HepG2 (cell line): ENCODE results near the gene TMEM190. TPM values are rescaled to one million over a fixed set of nuclear protein-coding genes. Genes with fewer than 3 reads are reported as not detected.

Experiments
- ATF1 ChIP-seq: IDR thresholded peaks from 2 replicates; pipeline ENCODE4 v1.6.1; 2016; ENCODE audit warnings: mild to moderate bottlenecking, control low read depth
- CBFB ChIP-seq: sonication (generic); formaldehyde crosslinking; IDR thresholded peaks from 2 replicates; pipeline ENCODE4 v1.4.0; 2020; ENCODE audit warnings: missing genetic modification reagents
- CENPX ChIP-seq: sonication (generic); formaldehyde crosslinking; IDR thresholded peaks from 2 replicates; pipeline ENCODE4 v1.9.0; 2021; ENCODE audit warnings: mild to moderate bottlenecking, missing genetic modification reagents, moderate library complexity
- KDM3A ChIP-seq: IDR thresholded peaks from 2 replicates; pipeline ENCODE4 v1.6.1; 2018; ENCODE audit warnings: low read depth, missing compliant biosample characterization
- KMT2B ChIP-seq: IDR thresholded peaks from 2 replicates; pipeline ENCODE4 v1.6.1; 2016; ENCODE audit warnings: missing genetic modification reagents, missing compliant biosample characterization
- MAFG ChIP-seq: sonication (generic); formaldehyde crosslinking; IDR thresholded peaks from 2 replicates; pipeline ENCODE4 v1.5.1; 2020; ENCODE audit warnings: mild to moderate bottlenecking, missing genetic modification reagents
- MEF2D ChIP-seq: sonication (generic); formaldehyde crosslinking; IDR thresholded peaks from 2 replicates; pipeline ENCODE4 v1.5.1; 2020; ENCODE audit warnings: mild to moderate bottlenecking, missing genetic modification reagents
- MIER3 ChIP-seq: IDR thresholded peaks from 2 replicates; pipeline ENCODE4 v1.6.1; 2016; ENCODE audit warnings: missing compliant biosample characterization, borderline replicate concordance
- MYC ChIP-seq: sonication (generic); formaldehyde crosslinking; IDR thresholded peaks from 2 replicates; pipeline ENCODE4 v1.9.0; 2021; ENCODE audit warnings: missing genetic modification reagents, borderline replicate concordance
- PAF1 ChIP-seq: IDR thresholded peaks from 2 replicates; pipeline ENCODE4 v1.6.1; 2016; ENCODE audit warnings: missing genetic modification reagents, missing compliant biosample characterization
- PITX1 ChIP-seq: sonication (generic); formaldehyde crosslinking; IDR thresholded peaks from 2 replicates; pipeline ENCODE4 v1.5.1; 2020; ENCODE audit warnings: mild to moderate bottlenecking, missing genetic modification reagents
- SALL1 ChIP-seq: sonication (generic); formaldehyde crosslinking; IDR thresholded peaks from 2 replicates; pipeline ENCODE4 v1.8.0; 2022; ENCODE audit warnings: mild to moderate bottlenecking, missing genetic modification reagents
- SIN3B ChIP-seq: fragments of 150-350 bp; IDR thresholded peaks from 2 replicates; pipeline ENCODE4 v1.6.1; 2014; ENCODE audit warnings: low read length
- SPEN ChIP-seq: sonication (generic); formaldehyde crosslinking; IDR thresholded peaks from 2 replicates; pipeline ENCODE4 v1.5.1; 2020; ENCODE audit warnings: low read depth, mild to moderate bottlenecking, missing genetic modification reagents
- YEATS4 ChIP-seq: sonication (generic); formaldehyde crosslinking; IDR thresholded peaks from 2 replicates; pipeline ENCODE4 v1.4.0; 2020; ENCODE audit warnings: missing genetic modification reagents, borderline replicate concordance
- ZFP36L1 ChIP-seq: sonication (generic); formaldehyde crosslinking; IDR thresholded peaks from 2 replicates; pipeline ENCODE4 v1.8.0; 2022; ENCODE audit warnings: mild to moderate bottlenecking, missing genetic modification reagents, moderate library complexity
- ZFP62 ChIP-seq: sonication (generic); formaldehyde crosslinking; IDR thresholded peaks from 2 replicates; pipeline ENCODE4 v1.4.0; 2020; ENCODE audit warnings: missing genetic modification reagents
- ZNF616 ChIP-seq: sonication (generic); formaldehyde crosslinking; IDR thresholded peaks from 2 replicates; pipeline ENCODE4 v1.5.0; 2020; ENCODE audit warnings: low read depth, mild to moderate bottlenecking, missing genetic modification reagents
- polyA plus RNA-seq, 8 experiments: library from polyadenylated mRNA; depleted of rRNA in 3 of 8; stranded (reverse) in 7 of 8; unstranded in 1 of 8; fragments of >200 nt; fragmentation: Illumina TruSeq in 4 of 8; extraction: Trizol in 4 of 8; gene quantifications; 2 replicates each; pipeline versions ENCODE4 v1.2.1 to v1.2.3, GENCODE V29; 2011 to 2016; ENCODE audit warnings: low read depth in 4 of 8, missing spikeins in 1 of 8, mixed read lengths in 1 of 8; ENCODE audit not compliant: insufficient read depth in 1 of 8
- total RNA-seq, 5 experiments: library from RNA; depleted of rRNA; stranded (reverse); fragments of >200 nt; fragmentation: Illumina TruSeq; extraction: Trizol; gene quantifications; 2 replicates each; pipeline ENCODE4 v1.2.3, GENCODE V29; 2016; ENCODE audit warnings: low read depth in 1 of 5
- TF ChIP-seq, protein P1 (sequence below): IDR thresholded peaks from 2 replicates; pipeline ENCODE4 v1.6.1; 2016; ENCODE audit warnings: low read depth, borderline replicate concordance
- TF ChIP-seq, protein P2 (sequence below): sonication (generic); formaldehyde crosslinking; IDR thresholded peaks from 2 replicates; pipeline ENCODE4 v1.4.0; 2020; ENCODE audit warnings: mild to moderate bottlenecking, missing genetic modification reagents
- TF ChIP-seq, protein P3 (sequence below): sonication (generic); formaldehyde crosslinking; IDR thresholded peaks from 2 replicates; pipeline ENCODE4 v1.8.0; 2022; ENCODE audit warnings: mild to moderate bottlenecking, missing genetic modification reagents, moderate library complexity

Gene TMEM190
- total and polyA plus RNA-seq, 2 of the 13 experiments (the other 11 are each of a cell fraction or from before 2014, with no cell fraction given), result 0.35 to 0.83 TPM

DNA sequence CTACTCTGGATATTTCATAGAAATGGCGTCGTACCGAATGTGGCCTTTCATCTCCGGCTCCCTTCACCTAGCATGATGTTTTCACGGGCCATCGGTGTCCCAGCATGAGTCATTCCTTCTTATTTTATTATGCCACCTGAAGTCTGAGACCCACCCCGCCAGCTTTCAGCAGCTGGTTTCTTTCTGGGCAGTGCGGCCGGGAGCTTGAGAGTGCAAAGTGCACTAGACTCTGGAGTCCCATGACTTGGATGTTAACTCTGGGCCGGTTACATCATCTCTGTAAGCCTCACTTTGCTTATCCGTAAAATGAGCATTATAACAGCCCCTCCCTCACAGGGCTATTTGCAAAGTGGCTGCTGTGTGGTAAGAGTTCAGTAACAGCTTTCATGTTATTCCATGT lies 42.8 kb upstream of the TMEM190 start (continued):
- TF ChIP-seq ZFP62 (no peak), PITX1 (CRISPR knock-in tag) (peak; percentile 73), CBFB (CRISPR knock-in tag) (no peak), SALL1 (peak; percentile 77), MIER3 (peak; percentile 77; the same call in 1 of the 2 replicates), ZFP36L1 (CRISPR knock-in tag) (no peak), SIN3B (no peak), MYC (CRISPR knock-in tag) (peak; percentile 45; the same call in 1 of the 2 replicates), SPEN (CRISPR knock-in tag) (peak; percentile 62), YEATS4 (CRISPR knock-in tag) (peak; percentile 86; the same call in 1 of the 2 replicates), MEF2D (CRISPR knock-in tag) (peak; percentile 53; the same call in 1 of the 2 replicates), KMT2B (CRISPR knock-in tag) (no peak), CENPX (CRISPR knock-in tag) (no peak), KDM3A (no peak), ZNF616 (no peak), ATF1 (CRISPR knock-in tag) (no peak), PAF1 (CRISPR knock-in tag) (no peak), MAFG (CRISPR knock-in tag) (no peak)
- TF ChIP-seq, protein P1, sequence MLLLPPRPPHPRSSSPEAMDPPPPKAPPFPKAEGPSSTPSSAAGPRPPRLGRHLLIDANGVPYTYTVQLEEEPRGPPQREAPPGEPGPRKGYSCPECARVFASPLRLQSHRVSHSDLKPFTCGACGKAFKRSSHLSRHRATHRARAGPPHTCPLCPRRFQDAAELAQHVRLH (CRISPR knock-in tag), result peak; percentile 49; the same call in 1 of the 2 replicates
- TF ChIP-seq, protein P2, sequence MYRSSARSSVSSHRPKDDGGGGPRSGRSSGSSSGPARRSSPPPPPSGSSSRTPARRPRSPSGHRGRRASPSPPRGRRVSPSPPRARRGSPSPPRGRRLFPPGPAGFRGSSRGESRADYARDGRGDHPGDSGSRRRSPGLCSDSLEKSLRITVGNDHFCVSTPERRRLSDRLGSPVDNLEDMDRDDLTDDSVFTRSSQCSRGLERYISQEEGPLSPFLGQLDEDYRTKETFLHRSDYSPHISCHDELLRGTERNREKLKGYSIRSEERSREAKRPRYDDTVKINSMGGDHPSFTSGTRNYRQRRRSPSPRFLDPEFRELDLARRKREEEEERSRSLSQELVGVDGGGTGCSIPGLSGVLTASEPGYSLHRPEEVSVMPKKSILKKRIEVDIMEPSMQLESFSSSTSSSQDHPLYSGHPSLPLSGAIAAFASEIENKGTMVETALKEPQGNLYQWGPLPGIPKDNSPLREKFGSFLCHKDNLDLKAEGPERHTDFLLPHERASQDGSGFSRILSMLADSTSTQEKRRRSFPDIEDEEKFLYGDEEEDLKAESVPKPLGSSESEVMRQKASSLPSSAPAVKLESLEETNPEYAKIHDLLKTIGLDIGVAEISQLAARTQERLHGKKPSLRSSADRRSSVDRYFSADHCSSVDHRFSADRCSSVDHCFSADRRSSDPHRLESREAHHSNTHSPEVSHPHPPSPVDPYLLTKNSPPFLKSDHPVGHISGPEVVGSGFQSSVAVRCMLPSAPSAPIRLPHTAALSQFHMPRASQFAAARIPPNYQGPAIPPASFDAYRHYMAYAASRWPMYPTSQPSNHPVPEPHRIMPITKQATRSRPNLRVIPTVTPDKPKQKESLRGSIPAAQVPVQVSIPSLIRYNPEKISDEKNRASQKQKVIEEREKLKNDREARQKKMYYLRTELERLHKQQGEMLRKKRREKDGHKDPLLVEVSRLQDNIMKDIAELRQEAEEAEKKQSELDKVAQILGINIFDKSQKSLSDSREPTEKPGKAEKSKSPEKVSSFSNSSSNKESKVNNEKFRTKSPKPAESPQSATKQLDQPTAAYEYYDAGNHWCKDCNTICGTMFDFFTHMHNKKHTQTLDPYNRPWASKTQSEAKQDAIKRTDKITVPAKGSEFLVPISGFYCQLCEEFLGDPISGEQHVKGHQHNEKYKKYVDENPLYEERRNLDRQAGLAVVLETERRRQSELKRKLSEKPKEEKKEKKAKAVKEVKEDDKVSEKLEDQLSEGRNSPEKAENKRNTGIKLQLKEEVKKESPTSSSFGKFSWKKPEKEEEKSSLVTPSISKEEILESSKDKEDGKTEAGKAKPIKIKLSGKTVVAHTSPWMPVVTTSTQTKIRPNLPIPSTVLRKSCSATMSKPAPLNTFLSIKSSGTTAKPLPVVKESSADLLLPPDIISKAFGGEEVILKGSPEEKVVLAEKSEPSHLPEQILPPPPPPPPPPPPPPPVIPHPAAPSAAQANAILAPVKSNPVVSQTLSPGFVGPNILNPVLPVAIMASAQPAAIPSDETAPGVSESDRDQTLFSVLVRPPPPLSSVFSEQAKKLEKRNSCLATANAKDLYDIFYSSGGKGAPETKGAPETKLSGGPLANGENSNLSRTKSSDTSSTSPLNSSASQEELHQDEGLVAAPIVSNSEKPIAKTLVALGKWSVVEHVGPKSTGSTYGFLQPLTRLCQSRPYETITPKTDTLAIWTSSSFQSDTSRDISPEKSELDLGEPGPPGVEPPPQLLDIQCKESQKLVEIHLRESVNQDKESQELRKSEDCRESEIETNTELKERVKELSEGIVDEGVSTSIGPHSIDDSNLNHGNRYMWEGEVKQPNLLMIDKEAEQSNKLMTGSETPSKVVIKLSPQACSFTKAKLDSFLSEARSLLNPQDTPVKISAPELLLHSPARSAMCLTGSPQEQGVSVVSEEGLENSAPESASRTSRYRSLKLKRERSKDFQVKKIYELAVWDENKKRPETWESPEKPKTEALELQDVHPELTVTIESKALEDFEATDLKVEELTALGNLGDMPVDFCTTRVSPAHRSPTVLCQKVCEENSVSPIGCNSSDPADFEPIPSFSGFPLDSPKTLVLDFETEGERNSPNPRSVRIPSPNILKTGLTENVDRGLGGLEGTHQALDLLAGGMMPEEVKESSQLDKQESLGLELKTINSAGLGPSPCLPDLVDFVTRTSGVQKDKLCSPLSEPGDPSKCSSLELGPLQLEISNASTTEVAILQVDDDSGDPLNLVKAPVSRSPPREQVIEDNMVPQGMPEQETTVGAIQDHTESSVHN (CRISPR knock-in tag), result no peak
- TF ChIP-seq, protein P3, sequence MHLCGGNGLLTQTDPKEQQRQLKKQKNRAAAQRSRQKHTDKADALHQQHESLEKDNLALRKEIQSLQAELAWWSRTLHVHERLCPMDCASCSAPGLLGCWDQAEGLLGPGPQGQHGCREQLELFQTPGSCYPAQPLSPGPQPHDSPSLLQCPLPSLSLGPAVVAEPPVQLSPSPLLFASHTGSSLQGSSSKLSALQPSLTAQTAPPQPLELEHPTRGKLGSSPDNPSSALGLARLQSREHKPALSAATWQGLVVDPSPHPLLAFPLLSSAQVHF (CRISPR knock-in tag), result no peak
